HG02973 (cell line): ENCODE measurements around the gene COL17A1.

Experiments
- ATAC-seq: cut with Tn5 transposase; IDR thresholded peaks from one replicate; pipeline ENCODE4 v1.9.1; 2021; ENCODE audit warnings: moderate library complexity; ENCODE audit not compliant: unreplicated experiment

The COL17A1 gene

DNA sequence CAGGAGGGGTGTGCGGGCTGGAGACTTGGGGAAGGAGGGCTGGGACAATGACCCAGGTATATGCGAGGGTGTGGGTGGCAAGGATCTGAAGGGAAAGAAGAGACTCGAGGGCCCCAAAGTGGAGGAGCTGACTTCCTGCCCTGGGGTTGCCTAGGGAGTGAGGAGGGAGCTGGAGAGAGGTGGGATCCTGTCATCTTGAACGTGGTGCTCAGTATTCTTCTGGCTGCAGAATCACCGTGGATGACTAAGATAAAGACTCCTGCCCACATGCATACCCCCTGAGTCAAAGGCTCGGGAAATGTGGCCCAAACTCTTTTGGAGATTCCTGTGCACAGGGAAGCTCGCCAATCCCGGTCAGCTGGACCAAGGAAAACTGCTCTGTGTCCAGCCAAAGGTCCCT lies 31.2 kb downstream of the COL17A1 start:
- ATAC-seq = no peak

DNA sequence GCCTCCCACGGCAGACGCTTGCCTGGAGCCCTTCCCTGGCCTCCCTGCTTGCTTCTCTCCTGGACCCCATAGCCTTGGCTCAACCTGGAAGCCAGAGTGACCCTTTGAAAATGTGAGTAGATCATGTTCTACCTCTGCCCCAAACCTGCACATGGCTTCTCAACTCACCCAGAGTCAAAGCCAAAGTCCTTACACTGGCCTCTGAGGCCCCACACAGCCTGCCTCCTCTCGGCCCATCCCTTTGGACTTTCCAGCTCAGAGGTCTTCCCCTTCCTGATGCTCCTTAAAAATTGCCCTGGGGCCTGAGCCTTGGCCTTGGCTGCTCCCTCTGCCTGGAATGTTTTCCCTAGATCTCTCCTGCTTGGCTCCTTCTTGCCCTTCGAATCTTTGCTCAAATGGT lies 32.5 kb downstream of the COL17A1 start:
- no peak for ATAC-seq

DNA sequence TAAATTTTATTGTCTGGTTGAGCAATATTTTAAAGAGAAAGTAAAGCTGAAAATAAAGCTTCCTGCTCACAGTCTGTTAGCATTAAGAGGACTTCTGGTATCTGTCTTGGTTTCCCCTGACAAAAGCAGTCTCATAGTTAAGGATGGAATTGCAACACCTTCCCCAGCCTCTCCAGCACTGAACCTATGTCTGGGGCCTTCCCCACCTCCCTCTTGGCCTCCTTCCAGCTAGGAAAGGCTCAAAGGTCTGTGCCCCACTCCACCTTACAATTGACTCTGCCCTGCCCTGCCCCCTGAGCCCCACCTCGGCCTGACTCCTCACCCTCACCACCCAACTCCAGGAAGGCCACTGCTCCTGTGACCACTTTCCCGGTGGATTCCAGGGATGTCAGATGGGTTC lies 33.2 kb downstream of the COL17A1 start:
- ATAC-seq = no peak

DNA sequence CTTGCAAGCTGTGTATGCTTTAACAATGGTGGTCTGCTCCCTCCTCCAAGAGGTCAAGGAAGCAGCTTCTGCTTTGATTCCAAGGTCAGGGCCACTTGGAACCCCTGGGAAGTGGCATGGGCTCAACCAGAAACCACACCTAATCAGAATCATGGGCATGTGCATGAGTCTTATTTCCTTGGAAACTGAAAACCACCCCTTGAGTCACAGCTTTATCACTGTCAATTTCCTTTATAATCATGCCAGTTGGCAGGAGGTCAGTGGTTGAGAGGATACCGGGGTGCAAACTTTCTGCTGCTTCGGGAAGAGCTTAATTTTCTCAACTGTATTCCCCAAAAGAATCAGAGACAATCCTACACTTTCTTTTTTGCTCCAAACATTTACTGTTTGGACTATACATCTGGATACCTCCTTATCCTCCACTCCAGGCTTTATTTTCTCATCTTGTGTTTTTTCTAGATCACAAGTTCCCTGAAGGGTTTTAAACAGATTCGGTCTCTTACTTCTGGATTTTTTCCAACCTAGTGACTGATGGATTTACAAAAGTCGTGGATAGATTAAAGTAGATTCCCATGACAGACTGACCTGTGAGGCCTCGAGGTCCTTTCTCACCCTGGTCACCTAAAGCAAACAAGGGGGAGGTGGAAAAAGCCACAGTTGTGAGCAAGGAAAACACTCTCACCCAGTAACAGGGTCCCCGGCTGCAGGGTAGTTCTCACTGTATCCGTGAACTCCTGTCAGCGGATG lies 36.0 kb downstream of the COL17A1 start:
- no peak for ATAC-seq

DNA sequence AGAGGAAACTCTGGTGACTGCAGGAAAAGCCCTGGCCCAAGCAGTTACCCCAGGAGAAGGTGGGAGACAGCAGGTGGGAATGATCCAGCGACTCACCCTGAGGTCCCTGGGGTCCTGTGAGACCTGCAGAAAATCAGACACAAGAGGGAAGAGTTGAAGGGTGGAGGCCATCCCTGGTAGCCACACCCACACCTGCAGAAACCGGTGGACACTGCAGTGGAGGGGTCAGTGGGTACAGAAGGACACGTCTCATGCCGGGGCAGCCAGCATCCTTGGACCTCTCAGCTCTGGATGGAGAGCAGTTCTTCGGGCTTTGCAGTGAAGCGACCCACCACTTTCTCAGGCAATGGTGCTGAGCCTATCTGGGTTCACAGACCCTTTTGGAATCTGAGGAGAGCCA lies 39.0 kb downstream of the COL17A1 start:
- ATAC-seq = no peak

DNA sequence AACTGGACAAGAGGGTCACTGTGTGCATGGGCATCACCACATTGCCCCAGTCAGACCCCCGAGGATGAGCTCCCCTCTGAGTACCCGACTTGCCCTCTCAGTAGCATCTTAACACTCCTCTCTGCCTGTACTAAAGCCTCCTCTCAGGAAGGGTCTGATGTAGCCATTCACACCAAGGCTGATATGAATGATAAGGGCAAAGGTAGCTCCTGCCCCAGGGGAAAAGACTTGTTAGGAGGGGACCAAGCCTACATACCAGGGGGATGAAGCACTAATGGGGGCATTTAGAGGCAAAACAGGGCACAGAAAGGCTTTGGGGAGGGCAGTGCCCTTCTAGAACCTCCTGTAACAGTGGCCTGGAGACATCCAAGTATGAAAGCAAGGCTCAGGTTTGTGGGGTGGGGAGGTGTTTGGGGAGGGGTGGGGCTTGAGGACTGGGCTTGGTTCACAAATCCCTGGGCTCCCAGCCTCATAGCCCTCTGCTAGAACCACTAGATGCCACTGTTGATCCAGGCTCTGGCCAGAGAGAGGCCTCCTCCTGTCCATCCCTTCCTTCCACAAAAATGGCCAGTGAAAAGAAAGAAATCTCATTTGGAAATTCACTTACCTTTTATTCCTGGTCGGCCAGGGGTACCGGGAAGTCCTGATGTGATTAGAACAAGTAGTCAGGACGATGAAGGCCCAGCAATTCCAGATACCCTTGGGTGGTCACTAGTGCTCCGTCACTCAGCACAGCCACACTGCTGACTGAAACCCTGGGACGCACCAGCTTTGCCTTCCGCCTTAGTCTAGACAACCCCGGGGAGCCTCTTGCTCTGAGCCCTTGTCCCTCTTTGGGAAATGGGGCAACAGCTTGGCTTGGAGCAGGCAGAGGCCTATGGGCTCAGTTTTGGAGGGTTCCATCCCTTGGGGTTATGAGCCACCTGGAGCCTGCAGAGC lies 40.3 kb downstream of the COL17A1 start:
- no peak for ATAC-seq

DNA sequence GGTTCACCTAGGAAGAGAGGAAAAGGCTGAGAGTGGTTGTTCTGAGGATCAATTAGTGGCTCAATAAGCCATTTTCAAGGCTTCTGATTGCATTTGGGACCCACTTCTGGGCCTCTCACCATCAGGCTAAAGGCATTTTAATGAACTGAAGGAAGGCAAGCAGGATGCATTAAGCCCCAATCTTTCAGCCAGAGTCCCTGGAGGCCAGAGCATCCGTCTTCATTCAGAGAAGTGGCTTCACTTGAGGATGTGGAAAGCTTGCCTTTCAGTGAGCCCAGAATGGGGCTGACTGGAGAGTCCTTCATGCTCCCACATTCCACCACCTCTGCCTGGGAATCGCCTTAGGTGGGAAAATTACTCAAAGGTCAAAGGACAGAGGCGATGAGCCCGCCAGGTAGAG lies 41.8 kb downstream of the COL17A1 start:
- ATAC-seq = no peak

DNA sequence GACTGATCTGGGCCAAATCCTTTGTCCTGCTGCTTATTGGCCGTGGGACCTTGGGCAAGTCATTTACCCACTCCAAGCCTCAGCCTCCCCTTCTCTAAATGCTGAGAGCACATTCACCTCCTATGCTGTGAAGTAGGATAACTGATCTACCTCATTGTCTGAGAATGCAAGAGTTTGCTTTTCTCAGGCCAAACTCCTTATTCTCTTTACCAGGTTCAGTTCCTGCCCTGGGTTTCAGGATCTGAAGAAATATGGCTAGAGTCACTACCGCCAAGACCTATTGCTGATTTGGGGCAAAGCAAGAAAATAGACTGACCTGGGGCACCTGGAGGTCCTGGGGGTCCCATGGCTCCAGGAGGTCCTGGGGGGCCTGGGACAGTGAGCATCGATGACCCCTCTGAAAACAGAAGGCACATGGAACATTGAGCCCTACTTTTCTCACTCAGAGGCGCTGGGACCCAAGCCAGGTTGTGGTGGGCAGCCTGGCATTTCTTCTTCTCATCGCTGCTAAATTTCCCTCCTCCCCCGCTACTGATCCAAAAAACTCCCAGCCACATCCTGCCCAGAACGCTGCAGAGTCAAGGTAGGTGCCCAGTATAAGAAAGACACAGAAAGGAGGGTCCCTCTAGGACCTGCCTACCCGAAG lies 42.4 kb downstream of the COL17A1 start:
- ATAC-seq = no peak

DNA sequence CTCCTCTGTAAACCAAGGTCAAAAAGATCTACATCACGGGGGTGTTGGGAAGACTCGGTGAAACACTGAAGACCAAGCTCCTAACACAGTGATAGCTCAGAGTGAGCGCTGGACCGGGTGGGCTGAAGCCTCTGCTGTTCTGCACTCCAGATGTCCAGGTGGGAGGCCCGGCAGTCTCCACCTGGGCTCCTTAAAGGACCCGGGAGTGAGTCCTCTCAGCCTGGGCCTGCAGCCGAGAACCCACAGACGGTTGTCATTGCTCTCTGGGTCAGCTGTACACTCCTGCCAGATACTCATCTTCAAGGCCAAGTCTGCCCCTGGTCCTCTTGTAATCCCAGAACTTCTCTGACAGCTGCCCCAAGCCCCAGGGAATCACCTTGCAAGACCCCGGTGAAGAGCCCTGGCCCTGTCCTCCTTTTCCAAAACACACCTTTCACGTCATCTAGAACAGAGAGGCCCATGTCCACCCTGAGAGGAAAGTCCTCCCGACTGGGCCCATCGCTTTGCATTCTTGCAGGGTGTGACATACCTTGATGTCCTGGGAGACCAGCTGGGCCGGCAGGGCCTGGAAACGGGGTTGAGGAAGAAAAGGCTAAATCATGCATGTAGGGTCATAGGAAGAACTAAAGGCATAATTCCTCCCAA lies 43.7 kb downstream of the COL17A1 start:
- no peak for ATAC-seq

DNA sequence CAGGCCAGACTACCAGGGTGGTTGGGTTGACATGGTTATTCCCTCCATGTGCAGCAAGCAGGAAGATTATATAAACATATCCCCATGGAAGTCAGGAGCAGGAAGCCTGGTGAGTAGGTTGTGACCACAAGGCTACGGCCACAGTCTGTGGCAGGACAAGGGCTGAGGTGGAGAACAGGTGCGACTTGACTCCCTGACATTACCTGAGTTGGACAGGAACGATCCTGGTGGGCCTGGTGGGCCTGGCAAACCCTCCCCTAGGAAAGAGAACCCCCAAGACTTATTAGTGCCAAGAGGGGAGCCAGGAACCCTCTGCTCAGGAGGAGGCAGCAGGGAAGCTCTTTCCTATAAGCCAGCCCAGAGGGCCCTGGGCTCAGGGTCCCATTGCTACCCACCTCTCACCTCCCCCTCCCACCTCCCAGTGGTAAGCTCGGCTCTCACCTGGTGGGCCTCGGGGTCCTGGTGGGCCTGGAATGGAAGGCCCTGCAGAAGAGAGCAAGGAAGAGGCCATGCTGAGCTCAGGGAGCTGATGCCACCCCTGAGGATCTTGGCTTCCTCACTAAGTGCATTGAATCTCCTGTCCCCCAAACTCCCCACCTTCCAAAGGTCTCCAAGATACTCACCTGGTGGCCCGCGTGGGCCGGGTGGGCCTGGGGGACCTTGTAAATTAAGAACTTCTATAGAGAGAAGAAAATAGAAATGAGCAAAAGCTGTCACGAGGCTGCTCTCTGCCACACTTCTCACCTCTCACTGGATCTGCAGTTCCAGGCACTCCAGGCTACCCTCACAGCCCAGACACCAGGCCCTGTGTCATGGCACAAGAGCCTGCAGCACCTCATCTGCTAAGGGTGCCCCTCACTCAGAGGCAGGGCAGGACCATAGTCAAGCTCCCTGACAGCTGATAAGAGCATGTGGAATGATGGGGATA lies 44.6 kb downstream of the COL17A1 start:
- no peak for ATAC-seq

DNA sequence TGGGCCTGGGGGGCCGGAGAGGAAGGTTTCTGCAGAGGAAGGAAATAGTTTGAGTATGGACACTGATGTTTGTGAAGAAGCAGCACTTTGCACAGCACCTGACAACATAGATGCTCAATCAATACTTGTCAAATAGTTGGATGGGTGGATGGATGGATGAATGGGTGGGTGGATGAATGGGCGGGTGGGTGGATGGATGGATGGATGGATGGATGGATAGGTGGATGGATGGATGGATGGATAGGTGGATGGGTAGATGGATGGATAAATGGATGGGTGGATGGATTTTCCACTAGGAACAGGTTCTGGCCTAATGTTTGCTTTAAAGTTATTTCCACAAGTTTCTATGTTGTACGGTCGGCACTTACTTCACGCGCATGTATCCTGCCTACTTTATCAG lies 45.3 kb downstream of the COL17A1 start:
- no peak for ATAC-seq

DNA sequence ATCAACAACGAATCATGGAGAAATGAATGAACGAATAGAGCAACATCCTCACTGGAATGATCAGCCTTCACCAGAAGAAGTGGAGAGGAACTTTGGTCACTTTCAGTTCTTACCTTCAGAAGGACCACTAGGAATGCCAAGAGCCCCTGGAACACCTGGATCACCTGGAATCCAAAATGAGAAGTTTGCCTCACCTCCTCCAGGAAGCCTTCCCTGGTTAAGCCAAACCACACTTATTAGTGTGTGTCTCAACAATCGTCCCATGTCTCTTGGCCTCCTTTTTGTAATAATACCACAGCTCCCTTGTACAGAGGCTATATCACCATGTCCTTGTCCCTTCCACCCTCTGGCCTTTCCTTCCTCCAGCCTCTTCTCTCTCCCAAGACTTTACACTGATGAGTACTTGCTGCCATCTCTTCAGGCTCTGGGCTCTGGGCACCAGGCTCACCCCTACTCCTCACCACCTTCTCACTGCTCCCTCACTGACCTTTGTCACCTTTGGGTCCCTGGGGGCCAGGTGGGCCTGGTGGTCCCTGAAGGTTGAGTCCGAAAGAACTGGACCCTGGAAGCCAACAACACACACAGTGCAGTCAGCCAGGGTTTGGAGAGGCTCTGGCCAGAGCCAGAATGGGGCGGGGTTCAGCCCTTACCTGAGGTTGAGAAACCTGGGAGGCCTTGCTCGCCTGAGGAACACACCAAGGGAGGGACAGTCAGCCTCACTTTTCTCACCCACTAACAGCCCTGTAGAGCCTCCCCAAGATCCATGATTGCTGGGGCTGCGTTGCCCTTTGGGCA lies 46.5 kb downstream of the COL17A1 start:
- no peak for ATAC-seq

DNA sequence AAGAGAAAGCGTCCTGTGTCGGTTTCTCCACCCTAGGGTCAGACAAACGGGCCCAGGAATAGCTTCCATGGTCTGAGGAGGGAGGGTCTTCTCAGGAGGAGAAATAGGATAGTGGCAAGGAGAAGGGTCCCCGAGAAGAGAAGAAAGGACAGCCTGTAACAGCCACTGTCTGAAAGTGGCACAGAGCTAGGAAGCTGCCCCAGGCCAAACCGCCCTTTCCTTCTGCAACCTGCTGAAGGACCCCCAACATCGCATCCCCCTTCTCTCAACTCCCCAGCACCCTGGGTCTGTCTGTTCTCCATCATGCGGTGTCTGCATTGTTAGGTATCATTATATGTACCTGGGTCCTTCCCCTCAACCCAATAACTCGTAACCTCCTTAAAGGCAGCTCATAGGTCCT lies 47.1 kb downstream of the COL17A1 start:
- ATAC-seq = no peak

DNA sequence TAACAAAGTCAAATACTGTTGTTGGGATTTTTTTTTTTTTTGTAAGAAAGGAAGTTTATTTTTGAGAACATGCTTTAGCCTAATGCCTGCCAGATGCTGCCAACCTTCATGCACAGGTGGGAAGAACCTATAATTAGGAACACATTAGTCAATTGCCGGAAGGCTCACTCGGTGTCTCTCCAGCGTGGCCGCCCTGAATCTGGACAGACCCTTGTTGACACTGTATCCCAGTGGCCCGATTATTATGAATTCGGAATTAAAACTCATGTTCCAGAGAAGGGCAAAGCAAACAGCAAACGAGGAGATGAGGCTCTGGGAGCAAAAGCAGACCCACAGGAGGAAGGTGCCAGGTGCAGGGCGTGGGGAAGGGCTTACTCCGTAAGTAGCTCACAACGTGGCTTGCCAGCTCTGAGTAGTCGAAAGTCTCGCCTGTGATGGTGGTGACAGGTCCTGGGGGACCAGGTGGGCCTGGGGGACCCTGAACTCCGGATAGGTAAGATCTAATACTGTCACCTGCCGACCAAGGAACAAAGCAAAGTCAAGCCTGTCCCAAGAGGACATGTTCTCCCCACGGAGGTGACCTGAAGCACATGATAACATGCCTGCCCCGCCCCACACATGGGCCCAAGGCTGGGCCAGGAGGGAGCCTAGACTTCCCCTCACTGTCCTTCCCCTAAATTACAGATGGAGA lies 48.3 kb downstream of the COL17A1 start:
- ATAC-seq = no peak

DNA sequence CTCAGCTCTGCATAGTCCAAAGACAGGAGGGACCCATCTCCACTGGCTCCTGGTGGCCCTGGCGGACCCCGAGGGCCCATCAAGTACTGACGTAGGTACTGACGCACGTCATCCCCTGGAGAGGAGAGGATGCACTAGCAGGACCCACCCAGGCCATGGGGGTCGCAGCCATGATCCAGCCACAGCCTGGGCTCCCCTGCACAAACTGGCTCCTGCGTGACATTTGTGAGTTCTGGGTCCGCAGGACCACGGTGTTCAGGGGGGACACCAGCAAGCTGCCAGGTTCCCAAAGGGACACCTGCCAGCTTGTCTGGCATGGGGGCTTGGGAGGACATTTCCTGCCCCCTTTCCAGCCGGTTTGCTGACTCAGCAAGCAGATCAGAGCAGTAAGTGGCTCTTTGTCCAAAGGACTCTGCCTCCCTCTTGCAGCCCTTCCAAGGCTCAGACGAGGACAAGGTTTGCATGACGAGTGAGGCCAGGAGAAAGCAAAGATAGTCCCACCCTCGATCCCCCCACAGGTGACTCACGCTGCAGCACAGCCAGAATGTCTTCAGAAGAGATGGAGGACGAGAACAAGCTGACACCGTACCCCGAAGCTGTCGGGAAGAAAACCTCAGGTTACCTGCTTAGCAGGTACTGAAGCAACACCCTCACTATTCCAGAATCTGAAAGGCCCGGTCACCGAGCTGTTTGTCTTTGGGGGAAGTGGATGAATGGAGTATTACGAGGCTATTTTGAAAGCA lies 49.0 kb downstream of the COL17A1 start:
- no peak for ATAC-seq

DNA sequence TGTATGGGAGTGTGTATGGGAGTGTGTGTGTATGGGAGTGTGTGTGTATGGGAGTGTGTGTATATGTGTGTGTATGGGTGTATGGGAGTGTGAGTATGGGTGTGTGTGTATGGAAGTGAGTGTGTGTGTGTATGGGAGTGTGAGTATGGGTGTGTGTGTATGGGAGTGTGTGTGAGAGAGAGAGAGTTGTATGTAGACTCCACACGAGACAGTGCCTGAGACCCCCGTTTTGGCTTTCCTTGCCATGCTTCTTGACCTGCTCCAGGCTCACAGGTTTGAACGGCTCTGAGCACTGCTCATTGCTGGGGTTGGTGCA lies 49.7 kb downstream of the COL17A1 start:
- no peak for ATAC-seq

DNA sequence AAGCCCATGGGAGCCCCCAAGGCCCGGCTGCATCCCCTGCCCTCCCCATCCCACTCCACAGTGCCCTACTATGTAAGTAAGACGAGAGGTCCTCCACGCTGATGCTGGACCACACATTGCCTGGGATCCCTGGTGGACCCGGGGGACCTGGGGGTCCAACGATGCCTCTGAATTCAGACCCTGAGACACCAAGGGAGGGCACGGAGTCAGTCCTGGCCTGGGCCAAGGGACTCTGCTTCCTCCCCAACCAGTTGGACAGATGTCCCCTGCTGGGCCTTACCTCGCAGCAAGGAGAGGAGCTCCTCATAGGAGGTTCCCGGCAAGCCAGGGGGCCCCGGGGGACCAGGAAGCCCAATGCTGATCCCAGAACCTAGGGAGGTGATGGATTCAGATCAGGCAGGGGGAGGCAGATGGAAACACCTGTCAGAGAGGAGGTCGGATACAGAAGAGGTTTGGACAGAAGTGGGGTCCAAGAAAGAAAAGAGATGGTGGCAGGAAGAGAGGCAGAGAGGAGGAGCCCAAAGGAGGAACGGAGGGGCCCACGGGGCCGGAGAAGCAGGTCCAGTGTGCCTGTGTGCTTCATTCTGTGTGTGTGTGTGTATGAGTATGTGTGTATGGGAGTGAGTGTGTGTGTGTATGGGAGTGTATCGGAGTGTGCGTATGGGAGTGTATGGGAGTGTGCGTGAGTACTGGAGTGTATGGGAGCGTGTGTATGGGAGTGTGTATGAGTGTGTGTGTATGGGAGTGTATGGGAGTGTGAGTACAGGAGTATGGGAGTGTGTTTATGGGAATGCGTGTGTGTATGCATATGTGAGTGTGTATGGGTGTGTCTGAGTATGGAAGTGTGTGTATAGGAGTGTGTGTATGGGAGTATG lies 50.2 kb downstream of the COL17A1 start:
- no peak for ATAC-seq
